HEK293T (cell line): ENCODE results near the gene RASD2.

ENCODE experiments used
- CTCF ChIA-PET: fragments of 350-600 bp; formaldehyde crosslinking; extraction: SDS; loops from one replicate; lab custom pipeline; 2021; ENCODE audit warnings: antibody characterized with exemption, inconsistent platforms; lab: Yijun Ruan, JAX
- POLR2A ChIA-PET: fragments of 350-600 bp; formaldehyde crosslinking; extraction: SDS; loops from one replicate; lab custom pipeline; 2020; ENCODE audit warnings: antibody characterized with exemption, inconsistent platforms; lab: Yijun Ruan, JAX
- DNase-seq: peaks from one replicate; pipeline ENCODE4 v3.0.0; 2012; ENCODE audit warnings: mixed read lengths; ENCODE audit errors: extremely low spot score
- ARNT ChIP-seq: fragments of 450-650 bp; IDR thresholded peaks from 2 replicates; pipeline ENCODE4 v1.6.1; 2017; ENCODE audit warnings: mild to moderate bottlenecking
- BHLHE40 ChIP-seq: fragments of 450-650 bp; IDR thresholded peaks from 2 replicates; pipeline ENCODE4 v1.6.1; 2016; ENCODE audit warnings: mild to moderate bottlenecking, moderate library complexity, borderline replicate concordance
- CTBP1 ChIP-seq: fragments of 450-650 bp; IDR thresholded peaks from 2 replicates; pipeline ENCODE4 v1.6.1; 2016; ENCODE audit warnings: borderline replicate concordance
- ELF4 ChIP-seq: fragments of 450-650 bp; IDR thresholded peaks from 2 replicates; pipeline ENCODE4 v1.6.1; 2017; ENCODE audit warnings: antibody characterized with exemption
- FOXA1 ChIP-seq: fragments of 450-650 bp; IDR thresholded peaks from 2 replicates; pipeline ENCODE4 v1.6.1; 2016; ENCODE audit warnings: mild to moderate bottlenecking
- FOXK2 ChIP-seq: fragments of 450-650 bp; IDR thresholded peaks from 2 replicates; pipeline ENCODE4 v1.6.1; 2016; ENCODE audit warnings: mild to moderate bottlenecking
- FOXM1 ChIP-seq: fragments of 450-650 bp; IDR thresholded peaks from 2 replicates; pipeline ENCODE4 v1.6.1; 2017; ENCODE audit warnings: mild to moderate bottlenecking, borderline replicate concordance
- HDGF ChIP-seq: fragments of 450-650 bp; IDR thresholded peaks from 2 replicates; pipeline ENCODE4 v1.6.1; 2017; ENCODE audit warnings: antibody characterized with exemption, borderline replicate concordance
- L3MBTL2 ChIP-seq: fragments of 450-650 bp; conservative IDR thresholded peaks from 2 replicates; pipeline ENCODE4 v1.6.1; 2016; ENCODE audit warnings: mild to moderate bottlenecking
- LEF1 ChIP-seq: fragments of 450-650 bp; IDR thresholded peaks from 2 replicates; pipeline ENCODE4 v1.6.1; 2017; ENCODE audit warnings: mild to moderate bottlenecking, borderline replicate concordance
- NFRKB ChIP-seq: fragments of 450-650 bp; IDR thresholded peaks from 2 replicates; pipeline ENCODE4 v1.6.1; 2016; ENCODE audit warnings: mild to moderate bottlenecking, moderate library complexity
- PKNOX1 ChIP-seq: fragments of 450-650 bp; IDR thresholded peaks from 2 replicates; pipeline ENCODE4 v1.6.1; 2016
- SP1 ChIP-seq: fragments of 450-650 bp; IDR thresholded peaks from 2 replicates; pipeline ENCODE4 v1.6.1; 2017
- SUZ12 ChIP-seq: fragments of 450-650 bp; IDR thresholded peaks from 2 replicates; pipeline ENCODE4 v1.6.1; 2016; ENCODE audit warnings: mild to moderate bottlenecking
- TARDBP ChIP-seq: fragments of 450-650 bp; IDR thresholded peaks from 2 replicates; pipeline ENCODE4 v1.6.1; 2016
- ZNF384 ChIP-seq: fragments of 450-650 bp; IDR thresholded peaks from 2 replicates; pipeline ENCODE4 v1.6.1; 2016

Gene RASD2

GRCh38 chr22:35569916-35570315 lies 29.3 kb downstream of the RASD2 start:
- no peak for TF ChIP-seq FOXA1
- TF ChIP-seq L3MBTL2: no peak
- no peak for TF ChIP-seq ARNT
- no peak for TF ChIP-seq LEF1
- TF ChIP-seq BHLHE40: no peak
- TF ChIP-seq NFRKB: no peak
- TF ChIP-seq PKNOX1: no peak
- TF ChIP-seq FOXK2: no peak
- TF ChIP-seq SP1: no peak
- no peak for TF ChIP-seq ZNF384
- TF ChIP-seq CTBP1: no peak
- TF ChIP-seq SUZ12: no peak
- TF ChIP-seq TARDBP: no peak
- no peak for TF ChIP-seq FOXM1
- TF ChIP-seq ELF4: no peak
- TF ChIP-seq HDGF: no peak
- no peak for DNase-seq
- ChIA-PET POLR2A (no interaction called here), CTCF (no interaction called here)

DNA sequence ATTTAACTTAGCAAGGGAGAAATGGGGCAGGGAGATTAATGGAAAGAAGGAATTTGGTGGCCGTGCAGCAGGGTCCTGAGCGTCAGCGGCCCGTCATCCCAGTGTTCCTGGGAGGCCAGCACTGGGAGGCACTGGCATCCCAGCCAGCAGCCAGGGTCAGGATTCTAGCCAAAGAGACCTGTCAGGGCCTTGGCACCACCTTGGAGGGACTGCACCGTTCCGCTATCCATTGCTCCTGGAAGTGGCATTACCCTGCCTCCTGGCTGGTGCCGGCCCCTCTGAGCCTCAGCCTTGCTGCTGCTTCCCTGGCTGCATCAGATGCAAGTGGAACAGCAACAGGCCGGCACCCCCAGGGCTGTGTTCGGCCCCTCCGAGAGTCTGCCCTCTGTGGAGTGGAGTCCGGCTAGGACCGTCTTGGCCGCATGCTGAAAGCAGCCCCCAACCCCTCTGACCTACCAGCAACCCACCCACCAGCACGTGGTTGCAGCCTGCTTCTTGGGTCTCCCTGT lies 30.1 kb downstream of the RASD2 start:
- TF ChIP-seq SP1: no peak
- no peak for TF ChIP-seq TARDBP
- TF ChIP-seq FOXM1: no peak
- POLR2A ChIA-PET: no interaction called here
- CTCF ChIA-PET: no interaction called here
- no peak for DNase-seq

DNA sequence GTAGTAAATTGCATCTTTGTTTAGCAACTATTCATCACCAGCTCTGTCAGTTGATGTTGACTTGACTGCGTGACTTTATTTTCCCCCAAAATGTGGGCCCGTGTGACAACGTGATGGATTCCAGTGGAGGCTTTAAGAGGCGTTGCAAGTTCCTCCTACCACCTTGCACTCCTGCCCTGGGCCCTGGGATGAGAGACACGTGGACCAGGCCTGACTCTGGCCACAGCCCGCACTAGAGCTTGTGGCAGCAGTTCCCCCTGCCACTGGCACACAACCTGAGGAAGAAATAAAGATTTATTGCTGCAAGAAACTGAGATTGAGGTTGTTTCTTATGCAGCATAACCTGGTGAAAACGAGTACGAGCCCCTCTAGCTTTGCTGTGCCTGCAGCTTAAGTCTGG lies 31.9 kb downstream of the RASD2 start:
- ChIA-PET CTCF (no interaction called here), POLR2A (no interaction called here)
- TF ChIP-seq L3MBTL2: no peak
- no peak for TF ChIP-seq NFRKB
- no peak for TF ChIP-seq FOXK2
- TF ChIP-seq TARDBP: no peak
- TF ChIP-seq FOXM1: no peak
- TF ChIP-seq SP1: no peak
- TF ChIP-seq BHLHE40: no peak
- DNase-seq: no peak

DNA sequence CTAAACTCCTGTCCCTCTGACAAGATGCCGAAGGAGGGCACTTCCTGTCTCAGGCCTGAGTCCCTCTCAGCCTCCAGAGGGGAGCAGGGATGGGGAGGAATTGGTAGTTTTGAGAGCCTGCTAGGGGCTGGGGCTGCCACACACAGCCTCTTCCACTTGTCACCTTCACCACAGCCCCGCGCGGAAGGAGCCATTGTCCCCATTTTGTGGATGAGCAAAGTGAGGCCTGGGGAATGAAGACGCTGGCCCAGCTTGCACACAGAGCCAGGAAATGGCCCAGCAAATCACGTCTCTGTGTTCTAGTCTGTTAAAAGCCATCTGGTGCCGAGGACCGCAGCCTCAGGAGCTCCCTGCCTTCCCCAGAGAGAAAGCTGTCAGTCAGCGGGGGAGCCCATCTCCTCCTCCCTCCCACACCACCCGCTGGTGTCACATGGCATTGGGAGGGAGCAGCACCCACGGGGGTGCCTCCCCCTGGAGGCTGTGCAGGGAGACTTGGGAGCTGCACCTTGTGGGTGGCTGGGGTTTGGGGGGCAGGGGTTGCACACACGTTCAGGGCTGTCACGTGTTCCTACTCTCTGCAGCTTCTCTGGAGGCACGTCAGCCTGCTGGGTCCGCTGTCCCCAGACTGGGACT lies 34.6 kb downstream of the RASD2 start:
- DNase-seq: no peak
- POLR2A ChIA-PET: no interaction called here
- TF ChIP-seq SP1 (no peak), PKNOX1 (peak; percentile 40; the same call in 1 of the 2 replicates)
- CTCF ChIA-PET: no interaction called here

DNA sequence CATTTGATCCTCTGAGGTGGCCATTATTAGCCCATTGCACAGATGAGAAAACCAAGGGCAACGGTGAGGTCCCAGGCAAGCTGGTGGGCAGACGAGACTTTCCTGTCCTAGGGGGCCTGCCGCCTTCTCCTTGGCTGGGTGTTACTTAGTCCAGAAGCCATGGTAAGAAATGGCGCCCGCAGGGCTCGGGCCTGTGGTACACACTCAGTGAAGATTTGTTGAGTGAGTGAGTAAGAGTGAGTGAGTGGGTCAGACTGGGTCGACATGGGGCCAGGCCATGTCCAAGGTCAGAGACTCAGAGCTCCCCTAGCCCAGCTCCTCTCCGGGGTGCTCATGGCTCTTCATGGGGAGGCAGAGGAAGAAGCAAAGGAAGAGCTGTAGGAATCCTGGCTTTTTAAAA lies 36.0 kb downstream of the RASD2 start:
- TF ChIP-seq BHLHE40 (no peak), LEF1 (no peak), SUZ12 (no peak), HDGF (no peak)
- no peak for DNase-seq
- CTCF ChIA-PET: no interaction called here
- POLR2A ChIA-PET: no interaction called here

GRCh38 chr22:35577799-35578659 lies 37.4 kb downstream of the RASD2 start:
- DNase-seq: no peak
- POLR2A ChIA-PET: no interaction called here
- CTCF ChIA-PET: no interaction called here
- TF ChIP-seq CTBP1 (no peak), FOXK2 (no peak), NFRKB (no peak), FOXA1 (no peak), ELF4 (no peak), FOXM1 (no peak), LEF1 (no peak), SP1 (no peak), PKNOX1 (no peak), HDGF (no peak), ARNT (no peak), L3MBTL2 (no peak), TARDBP (no peak), BHLHE40 (no peak), SUZ12 (no peak), ZNF384 (no peak)
